Kidney capillary endothelial cell (primary cell): ENCODE results near the gene GLRX5.
"Not testable (repeated sequence)": the region's sequence is repeated elsewhere in the genome, so short reads cannot be mapped to it uniquely, and the experiment has no call there.

Experiments used
- DNase-seq: peaks from one replicate; pipeline ENCODE4 v3.0.0-alpha.2; 2018; ENCODE audit warnings: low spot score

GLRX5 gene

GRCh38 chr14:95559203-95559602, 24.4 kb downstream of the GLRX5 start:
- DNase-seq: no peak

- DNase-seq: peak; percentile 67
These were observed 26.2 kb downstream of the GLRX5 start for GRCh38 chr14:95561001-95561412.

GRCh38 chr14:95562892-95563685, 28.2 kb downstream of the GLRX5 start:
- no peak for DNase-seq

GRCh38 chr14:95564060-95564459, 29.2 kb downstream of the GLRX5 start:
- DNase-seq: no peak

- no peak for DNase-seq
These were observed 34.6 kb downstream of the GLRX5 start for GRCh38 chr14:95569440-95569839.

- no peak for DNase-seq
These were observed 38.5 kb downstream of the GLRX5 start for GRCh38 chr14:95573313-95573712.

- DNase-seq: no peak
These were observed 41.1 kb downstream of the GLRX5 start for GRCh38 chr14:95575840-95576473.

GRCh38 chr14:95577067-95577800, 42.4 kb downstream of the GLRX5 start:
- no peak for DNase-seq

GRCh38 chr14:95577870-95578269, 43.0 kb downstream of the GLRX5 start:
- DNase-seq: no peak

GRCh38 chr14:95583836-95584617, 49.2 kb downstream of the GLRX5 start:
- DNase-seq: not testable (repeated sequence)

GRCh38 chr14:95585953-95586620, 51.2 kb downstream of the GLRX5 start:
- DNase-seq: no peak

- DNase-seq: not testable (repeated sequence)
These were observed 56.3 kb downstream of the GLRX5 start for GRCh38 chr14:95591182-95591581.
